Left kidney (tissue), 2 donors: Measurements from ENCODE around the gene DLX4. TPM values are rescaled to one million over a fixed set of nuclear protein-coding genes. Genes with fewer than 3 reads are reported as not detected.

Source experiments
- DNase-seq: peaks from one replicate; pipeline ENCODE4 v3.0.0-alpha.2; 2013
- polyA plus RNA-seq: library from polyadenylated mRNA; unstranded; fragments of 120-200 nt; gene quantifications from one replicate; pipeline ENCODE4 v1.2.1, GENCODE V29; 2013; ENCODE audit not compliant: insufficient read length

Gene DLX4
- polyA plus RNA-seq, 1 donor: 0.75 TPM

- DNase-seq: no peak
Measured at GRCh38 chr17:50014471-50015088, 45.6 kb downstream of the DLX4 start.

- no peak for DNase-seq
Measured at GRCh38 chr17:50015146-50015545, 46.2 kb downstream of the DLX4 start.

DNA sequence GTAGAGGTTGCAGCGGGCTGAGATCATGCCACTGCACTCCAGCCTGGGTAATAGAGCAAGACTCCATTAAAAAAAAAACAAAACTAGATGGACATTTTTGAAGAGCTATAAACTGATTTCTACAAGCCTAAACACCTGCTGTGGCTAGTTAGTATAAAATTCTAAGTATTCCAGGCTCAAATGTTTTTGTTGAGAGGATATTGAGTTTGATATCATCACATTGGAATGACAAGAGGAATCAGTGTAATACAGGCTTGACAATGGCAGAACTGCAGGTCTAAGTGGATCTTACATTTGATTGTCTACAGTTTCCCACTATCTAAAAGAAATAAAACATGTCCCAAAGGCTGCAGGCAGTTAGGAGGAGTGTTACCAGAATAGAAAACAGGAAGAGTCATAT is 49.9 kb downstream of the DLX4 start:
- DNase-seq: no peak

- no peak for DNase-seq
Measured at GRCh38 chr17:50020841-50021599, 52.0 kb downstream of the DLX4 start.

- DNase-seq: no peak
Measured at GRCh38 chr17:50021681-50022370, 52.8 kb downstream of the DLX4 start.

- no peak for DNase-seq
Measured at GRCh38 chr17:50022463-50023130, 53.6 kb downstream of the DLX4 start.

DNA sequence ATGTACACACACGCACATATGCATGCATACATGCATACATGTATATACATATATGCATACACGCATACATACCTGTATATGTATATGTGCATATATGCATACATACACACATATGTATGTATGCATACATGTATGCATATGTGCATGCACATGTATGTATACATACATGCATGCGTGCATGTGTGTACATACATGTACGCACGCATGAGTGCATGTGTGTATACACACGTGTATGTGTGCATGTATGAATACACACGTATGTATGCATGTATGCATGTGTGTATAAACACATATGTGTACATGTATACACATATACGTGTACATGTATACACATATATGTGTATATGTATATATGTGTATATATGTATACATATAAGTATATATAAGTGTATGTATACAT is 54.5 kb downstream of the DLX4 start:
- no peak for DNase-seq

Other genes with a start within 250 kb of the DLX4 start
- gene FAM117A, start 205.1 kb upstream of the DLX4 start, polyA plus RNA-seq: 17.3 TPM
- 58.3 TPM for gene KAT7, start 180.5 kb upstream of the DLX4 start, polyA plus RNA-seq
- gene TAC4, start 121.1 kb upstream of the DLX4 start, polyA plus RNA-seq: 0.67 TPM
- 1.2 TPM for gene DLX3, start 26.0 kb downstream of the DLX4 start, polyA plus RNA-seq
- gene ITGA3, start 86.9 kb downstream of the DLX4 start, polyA plus RNA-seq: 97.3 TPM
- 131 TPM for gene PDK2, start 126.2 kb downstream of the DLX4 start, polyA plus RNA-seq
- 16.1 TPM for gene SAMD14, start 161.0 kb downstream of the DLX4 start, polyA plus RNA-seq
- gene PPP1R9B, start 181.5 kb downstream of the DLX4 start, polyA plus RNA-seq: 45.1 TPM
- gene SGCA, start 196.8 kb downstream of the DLX4 start, polyA plus RNA-seq: 0.80 TPM
- gene COL1A1, start 232.4 kb downstream of the DLX4 start, polyA plus RNA-seq: 397 TPM